Vagina (tissue), 2 donors: ENCODE measurements around the gene WIPF2.

Experiments used
- CTCF ChIP-seq, 3 experiments: fragments of 450-650 bp in 2 of 3; fragments of 200-600 bp in 1 of 3; sonication (generic) in 1 of 3; IDR thresholded peaks; one replicate each; pipeline ENCODE4 v1.5.1; 2017 to 2019; ENCODE audit warnings: antibody characterized with exemption in 3 of 3, mild to moderate bottlenecking in 2 of 3, moderate library complexity in 2 of 3
- POLR2A ChIP-seq, 2 donors: fragments of 450-650 bp; IDR thresholded peaks; one replicate each; pipeline ENCODE4 v1.6.1; 2017; ENCODE audit warnings: antibody characterized with exemption in 2 of 2, mild to moderate bottlenecking in 2 of 2, moderate library complexity in 2 of 2
- POLR2AphosphoS5 ChIP-seq, 2 donors: sonication (generic); formaldehyde crosslinking; IDR thresholded peaks; one replicate each; pipeline ENCODE4 v1.9.0; 2017; ENCODE audit warnings: antibody characterized with exemption in 2 of 2, mild to moderate bottlenecking in 2 of 2, low read depth in 1 of 2; ENCODE audit not compliant: insufficient read depth in 1 of 2

- no peak for TF ChIP-seq CTCF (IDR thresholded peaks at IDR 0.05)
- no peak for TF ChIP-seq POLR2A (IDR thresholded peaks at IDR 0.05)
- no peak for TF ChIP-seq POLR2AphosphoS5 (IDR thresholded peaks at IDR 0.05; ENCODE audit: insufficient read depth in 1 of 2, low read depth in 1 of 2)
Measured at GRCh38 chr17:40297511-40297910, 78.4 kb downstream of the WIPF2 start.
